NCI-H2107 treated with DMSO at 0.1 percent for 48 hours (cell line): ENCODE measurements around the gene CCDC51.
"Not testable (repeated sequence)": the region's sequence is repeated elsewhere in the genome, so short reads cannot be mapped to it uniquely, and the experiment has no call there.

Experiments
- DNase-seq: peaks from one replicate; lab custom pipeline; 2025; ENCODE audit not compliant: unreplicated experiment; lab: John Stamatoyannopoulos, UW

Gene CCDC51, protein sequence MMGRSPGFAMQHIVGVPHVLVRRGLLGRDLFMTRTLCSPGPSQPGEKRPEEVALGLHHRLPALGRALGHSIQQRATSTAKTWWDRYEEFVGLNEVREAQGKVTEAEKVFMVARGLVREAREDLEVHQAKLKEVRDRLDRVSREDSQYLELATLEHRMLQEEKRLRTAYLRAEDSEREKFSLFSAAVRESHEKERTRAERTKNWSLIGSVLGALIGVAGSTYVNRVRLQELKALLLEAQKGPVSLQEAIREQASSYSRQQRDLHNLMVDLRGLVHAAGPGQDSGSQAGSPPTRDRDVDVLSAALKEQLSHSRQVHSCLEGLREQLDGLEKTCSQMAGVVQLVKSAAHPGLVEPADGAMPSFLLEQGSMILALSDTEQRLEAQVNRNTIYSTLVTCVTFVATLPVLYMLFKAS

GRCh38 chr3:48439820-48440589 lies at the start of gene CCDC51, which contains the start of gene TMA7:
Gene CCDC51 (minus strand): TSS chr3:48440119. CDS start chr3:48435128, 4,991 bp downstream.
Gene TMA7 (plus strand): TSS chr3:48440257. CDS start chr3:48440297, 40 bp downstream.
- DNase-seq: peak; percentile 87

- DNase-seq: no peak
Measured at GRCh38 chr3:48486952-48487351, 47.0 kb upstream of the CCDC51 start.

DNA sequence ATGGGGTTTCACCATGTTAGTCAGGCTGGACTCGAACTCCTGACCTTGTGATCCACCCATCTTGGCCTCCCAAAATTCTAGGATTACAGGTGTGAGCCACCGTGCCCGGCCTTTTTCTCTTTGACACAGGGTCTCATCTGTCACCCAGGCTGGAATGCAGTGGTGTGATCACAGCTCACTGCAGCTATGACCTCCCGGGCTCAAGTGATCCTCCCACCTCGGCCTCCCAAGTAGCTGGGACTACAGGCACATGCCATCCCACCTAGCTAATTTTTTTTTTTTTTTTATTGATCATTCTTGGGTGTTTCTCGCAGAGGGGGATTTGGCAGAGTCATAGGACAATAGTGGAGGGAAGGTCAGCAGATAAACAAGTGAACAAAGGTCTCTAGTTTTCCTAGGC lies 42.9 kb upstream of the CCDC51 start:
- DNase-seq: not testable (repeated sequence)

GRCh38 chr3:48480891-48481290 lies 41.0 kb upstream of the CCDC51 start:
- DNase-seq: not testable (repeated sequence)

- DNase-seq: no peak
Measured at GRCh38 chr3:48478626-48479555, 39.0 kb upstream of the CCDC51 start.

DNA sequence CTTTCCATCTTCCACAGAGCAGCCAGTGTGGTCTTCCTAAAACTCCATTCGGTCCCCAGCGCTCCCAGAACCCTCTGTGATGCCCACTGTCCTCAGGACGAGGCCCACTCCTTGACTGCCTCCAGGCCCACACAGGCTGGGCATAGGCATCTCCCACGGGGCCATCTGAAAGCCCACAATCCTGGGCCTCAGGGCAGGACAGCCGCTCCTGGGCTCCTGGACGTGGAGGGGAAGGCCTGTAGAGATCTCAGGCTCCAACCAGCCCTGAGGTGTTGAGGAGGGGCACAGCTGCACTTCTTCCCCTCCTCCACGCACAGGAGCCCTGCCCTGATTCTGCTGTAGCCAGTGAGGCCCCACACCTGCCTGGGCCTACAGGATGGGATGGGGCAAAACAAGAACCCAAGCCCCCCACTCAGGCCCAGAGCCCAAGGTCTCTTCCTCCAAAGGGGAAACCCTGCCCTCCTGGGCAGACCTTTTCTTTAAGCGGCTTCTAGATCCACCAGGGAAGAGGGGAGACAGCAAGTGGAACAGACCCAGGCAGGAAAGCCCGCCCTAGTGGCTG lies 38.1 kb upstream of the CCDC51 start:
- DNase-seq: no peak

DNA sequence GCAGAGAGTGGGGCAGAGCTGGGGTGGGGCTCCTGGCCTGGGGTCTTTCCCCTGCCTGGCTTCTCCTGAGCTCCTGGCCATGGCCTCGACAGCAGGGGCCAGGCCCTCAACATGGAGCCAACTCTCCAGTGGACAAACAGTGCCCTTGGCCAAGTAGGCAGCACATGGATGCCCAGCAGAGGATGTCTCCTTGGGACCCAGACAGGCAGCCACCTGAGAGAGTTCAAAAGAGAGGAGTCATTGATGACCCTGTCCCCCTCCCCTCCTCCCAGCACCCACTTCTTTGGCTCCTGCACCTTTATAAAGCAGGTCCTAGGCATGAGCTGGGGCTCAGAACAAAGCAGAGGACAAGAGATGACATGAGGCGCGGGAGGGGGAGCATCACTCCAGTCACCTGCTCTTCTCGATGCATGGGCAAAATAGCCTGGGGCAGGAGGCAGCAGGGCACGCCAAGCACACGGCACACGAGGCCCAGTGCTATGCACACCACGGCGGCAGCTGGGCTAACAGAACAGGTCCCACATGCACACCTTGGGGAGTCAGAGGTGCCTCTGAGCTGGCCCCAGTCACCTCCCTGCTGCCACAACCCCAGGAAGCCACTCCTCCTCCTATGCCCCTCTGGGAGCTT lies 36.6 kb upstream of the CCDC51 start:
- no peak for DNase-seq

DNA sequence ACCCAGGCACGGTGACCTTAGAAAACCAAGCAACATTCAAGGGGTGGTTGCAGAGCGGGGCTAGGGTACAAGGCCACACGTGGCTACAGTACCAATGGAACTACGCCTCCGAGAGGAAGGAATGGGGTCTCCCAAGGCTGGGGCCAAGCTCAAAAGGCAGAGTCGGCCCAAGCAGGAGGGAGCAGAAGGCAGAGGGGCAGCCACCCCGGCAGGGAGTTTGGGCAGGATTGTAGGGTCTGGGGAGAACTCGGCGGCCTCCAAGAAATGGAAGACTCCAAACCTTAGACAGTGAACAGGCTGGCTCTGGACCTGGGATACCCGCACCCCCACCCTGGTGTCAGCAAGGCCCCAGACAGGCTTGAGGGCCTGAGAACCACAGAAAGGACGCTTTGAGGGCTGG lies 35.3 kb upstream of the CCDC51 start:
- no peak for DNase-seq

DNA sequence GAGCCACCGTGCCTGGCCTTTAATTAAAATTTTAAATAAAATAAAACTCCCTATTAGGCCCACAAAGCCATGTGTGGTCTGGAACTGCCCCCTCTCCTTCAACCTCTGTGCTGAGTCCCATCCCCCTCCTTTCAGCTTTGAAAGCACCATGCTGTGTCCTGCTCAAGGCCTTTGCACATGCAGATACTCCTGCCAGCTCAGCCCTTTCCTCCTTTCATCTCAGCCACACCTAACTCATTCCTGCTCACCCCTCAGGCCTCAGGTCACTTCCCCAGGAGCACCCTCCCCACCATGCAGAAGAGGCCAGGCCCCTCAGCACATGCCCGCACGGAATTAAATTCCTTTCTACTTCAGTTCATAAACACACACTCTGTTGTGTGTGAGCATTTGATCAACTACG lies 34.7 kb upstream of the CCDC51 start:
- no peak for DNase-seq

DNA sequence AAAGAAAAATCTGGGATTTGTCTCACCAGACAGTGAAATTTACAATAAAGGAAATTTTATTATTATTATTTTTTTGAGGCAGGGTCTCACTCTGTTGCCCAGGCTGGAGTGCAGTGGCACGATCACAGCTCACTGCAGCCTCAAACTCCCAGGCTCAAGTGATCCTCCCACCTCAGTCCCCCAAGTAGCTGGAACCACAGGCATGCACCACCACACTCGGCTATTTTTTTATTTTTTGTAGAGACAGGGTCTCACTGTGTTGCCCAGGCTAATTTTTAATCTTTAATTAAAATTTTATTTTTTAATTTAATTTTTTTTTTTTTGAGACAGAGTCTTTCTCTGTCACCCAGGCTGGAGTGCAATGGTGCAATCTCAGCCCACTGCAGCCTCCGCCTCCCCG lies 34.1 kb upstream of the CCDC51 start:
- not testable (repeated sequence) for DNase-seq

DNA sequence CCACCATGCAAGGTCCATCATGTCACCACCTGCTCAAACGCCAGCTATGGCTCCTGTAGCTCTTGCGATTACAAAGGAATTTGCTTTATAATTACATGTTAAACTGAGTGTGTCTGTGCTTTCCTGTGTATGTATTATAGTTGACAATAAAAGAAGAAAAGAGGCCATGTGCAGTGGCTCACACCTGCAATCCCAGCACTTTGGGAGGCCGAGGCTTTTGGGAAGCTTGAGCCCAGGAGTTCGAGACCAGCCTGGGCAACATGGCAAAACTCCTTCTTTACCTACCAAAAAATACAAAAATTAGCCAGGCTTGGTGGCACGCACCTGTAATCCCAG lies 33.7 kb upstream of the CCDC51 start:
- no peak for DNase-seq

- peak; percentile 46 for DNase-seq
Measured at GRCh38 chr3:48472923-48473616, 33.2 kb upstream of the CCDC51 start.

DNA sequence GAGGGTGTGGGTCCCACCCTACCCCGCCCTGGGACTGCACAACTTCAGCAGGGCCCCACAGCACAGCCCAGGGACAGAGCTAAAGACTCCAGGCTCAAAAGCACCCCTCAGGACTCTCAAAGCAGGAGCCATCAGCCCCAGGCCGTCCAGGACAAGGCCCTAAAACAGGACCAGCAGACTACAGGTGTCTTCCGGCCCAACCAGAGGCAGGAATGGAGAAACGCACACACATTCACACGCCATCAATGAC lies 32.7 kb upstream of the CCDC51 start:
- DNase-seq: no peak

GRCh38 chr3:48470286-48470685 lies 30.4 kb upstream of the CCDC51 start:
- DNase-seq: no peak

DNA sequence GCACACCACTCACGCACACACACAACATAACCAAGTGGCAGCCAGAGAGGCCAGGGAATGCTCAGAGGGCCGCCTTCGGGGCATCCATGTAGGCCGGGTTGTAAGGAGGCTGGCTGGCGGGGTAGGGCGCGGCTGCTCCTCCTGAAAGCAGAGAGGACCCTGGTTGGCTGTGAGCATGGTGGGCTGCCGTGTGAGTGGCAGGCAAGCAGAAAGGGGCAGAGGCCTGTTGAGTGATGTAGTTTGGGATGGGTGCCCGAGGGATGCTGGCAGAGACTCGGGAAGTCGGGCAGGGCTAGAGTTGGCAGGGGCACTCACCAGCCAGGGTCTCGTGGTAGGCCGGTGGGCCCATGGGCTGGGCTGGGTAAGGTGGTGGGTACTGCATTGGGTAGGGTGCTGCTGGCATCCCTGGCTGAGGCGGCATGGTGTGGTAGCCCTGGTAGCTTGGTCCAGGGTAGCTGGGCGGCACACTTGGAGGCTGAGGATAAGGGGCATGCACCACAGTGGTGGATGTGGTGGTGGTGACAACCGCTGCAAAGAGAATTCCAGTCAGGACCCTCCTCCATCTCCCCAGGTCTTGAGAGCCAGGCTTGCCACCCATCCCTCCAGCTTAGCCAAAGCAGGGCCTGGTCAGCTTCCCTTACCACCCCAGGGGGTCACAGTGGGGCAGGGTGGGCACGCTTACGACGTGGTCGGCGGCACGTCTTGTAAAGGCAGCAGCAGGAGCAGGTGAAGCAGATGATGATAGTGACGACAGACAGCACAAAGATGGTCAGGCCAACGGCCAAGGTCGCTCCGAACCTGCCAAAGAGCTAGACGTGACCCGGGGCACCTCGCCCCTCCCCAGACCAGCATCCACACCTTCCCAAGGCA lies 29.4 kb upstream of the CCDC51 start:
- DNase-seq: no peak

DNA sequence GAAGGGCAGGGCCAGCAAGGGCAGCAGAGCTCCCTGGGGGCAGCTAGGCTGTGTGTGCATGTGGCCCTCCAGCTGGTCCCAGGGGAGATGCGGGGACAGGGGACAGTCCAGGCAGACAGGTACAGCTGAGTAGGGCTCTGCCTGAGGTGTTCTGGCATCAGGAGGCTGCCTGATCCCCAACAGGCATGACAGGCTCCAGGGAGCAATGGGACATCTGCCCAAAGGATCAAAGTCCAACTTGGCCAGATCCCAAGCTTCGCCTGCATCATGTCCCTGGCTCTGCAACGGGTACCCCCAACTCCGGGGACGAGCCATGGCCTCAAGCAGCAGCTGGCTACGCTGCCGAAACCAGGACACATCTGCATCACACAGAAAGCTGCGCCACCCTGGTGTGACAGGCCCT lies 28.4 kb upstream of the CCDC51 start:
- no peak for DNase-seq

DNA sequence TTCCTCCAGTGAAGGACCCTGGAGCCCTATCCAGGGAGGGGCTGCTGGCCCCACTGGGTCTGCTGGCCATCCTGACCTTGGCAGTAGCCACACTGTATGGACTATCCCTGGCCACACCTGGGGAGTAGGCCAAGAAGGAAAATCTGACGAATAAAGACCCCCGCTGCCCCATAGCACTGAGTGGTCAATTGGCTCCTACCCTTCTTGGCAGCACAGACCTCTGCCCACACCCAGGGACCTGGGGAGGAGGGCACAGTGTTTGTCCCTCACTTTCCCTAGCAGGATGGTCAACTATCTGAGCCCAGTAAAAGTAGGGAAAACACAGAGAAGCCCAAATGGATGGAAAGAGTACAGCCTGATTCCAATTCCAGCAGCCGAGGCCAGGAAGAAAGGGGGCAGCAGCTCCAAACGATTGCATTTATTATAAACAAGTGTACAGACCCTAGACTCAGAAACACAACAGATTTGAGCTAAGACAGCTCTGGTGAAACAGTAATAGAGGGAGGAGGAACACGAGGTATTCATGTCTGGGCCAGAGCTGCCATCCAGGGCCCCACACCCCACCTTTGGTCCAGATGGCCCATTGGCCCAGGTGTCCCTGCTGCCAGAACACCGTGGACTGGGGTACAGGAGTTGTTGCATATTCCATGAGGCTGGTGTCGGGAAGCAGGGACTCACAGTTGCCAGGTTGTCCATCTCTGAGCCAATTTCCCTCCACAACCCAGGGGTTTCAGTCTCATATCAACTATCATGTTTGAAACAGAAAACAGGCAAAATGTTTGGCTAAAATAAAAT lies 27.8 kb upstream of the CCDC51 start:
- DNase-seq: no peak

- DNase-seq: no peak
Measured at GRCh38 chr3:48467110-48467454, 27.2 kb upstream of the CCDC51 start.
